ENCODE measurements around the gene LDHD. TPM values are rescaled to one million over a fixed set of nuclear protein-coding genes. Genes with fewer than 3 reads are reported as not detected.

Gene LDHD
- total and polyA plus RNA-seq, 2 of the 8 experiments (the other 6 are each of a cell fraction or from before 2014, with no cell fraction given), result 14.9 to 18.2 TPM

DNA sequence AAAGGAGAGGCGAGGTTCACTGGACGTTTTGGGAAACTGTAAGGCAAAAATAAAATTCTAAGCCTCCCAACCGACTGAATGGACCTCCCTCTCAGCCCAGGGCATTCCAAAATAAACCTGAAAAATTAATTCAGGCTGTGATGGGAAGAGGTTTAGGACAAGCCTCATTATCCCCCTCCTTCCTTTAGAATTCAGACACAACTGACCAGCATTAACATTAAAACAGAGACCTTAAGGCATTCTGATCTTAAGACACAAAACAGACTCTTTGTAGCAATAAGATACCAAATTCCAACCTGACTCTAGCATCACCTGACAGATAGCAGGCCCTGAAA lies 298 bp upstream of the LDHD start:
- TF ChIP-seq NANOG (IDR thresholded peaks at IDR 0.05; ENCODE audit: insufficient read depth, low read depth, low read length, poor library complexity, severe bottlenecking) (no peak), PHF8 (conservative IDR thresholded peaks at IDR 0.05; ENCODE audit: low read depth, low read length) (0 out of 2 replicates have a peak, but pooled peaks have one; percentile 5), HDAC6 (IDR thresholded peaks at IDR 0.05; ENCODE audit: low read depth, low read length) (no peak), RFX5 (IDR thresholded peaks at IDR 0.05; ENCODE audit: borderline replicate concordance, low read depth, low read length) (no peak), EP300 (IDR thresholded peaks at IDR 0.05; ENCODE audit: borderline replicate concordance in 1 of 2, low read depth in 2 of 2, low read length in 2 of 2) (no peak), SUZ12 (IDR thresholded peaks at IDR 0.05; ENCODE audit: low read length) (no peak), TEAD4 (IDR thresholded peaks at IDR 0.05; ENCODE audit: low read depth, low read length) (no peak)
- Histone ChIP-seq H2AFZ (ENCODE audit: low read length) (no peak overlapping the region), H2BK120ac (replicated peaks; ENCODE audit: low read depth, low read length) (peak overlapping the region; percentile 40), H3K79me1 (ENCODE audit: low read depth, low read length) (peaks cover 3% of the 10 kb centered on the region; the same call in 1 of the 2 replicates), H2BK20ac (ENCODE audit: low read length) (no peak overlapping the region; the same call in 1 of the 2 replicates), H2BK5ac (ENCODE audit: low read depth, low read length) (peak overlapping the region; percentile 41), H3K14ac (ENCODE audit: insufficient read length) (no peak overlapping the region), H3K9me3 (ENCODE audit: insufficient read depth in 2 of 2, low read depth in 1 of 2, low read length in 1 of 2) (no peaks in the 10 kb centered on the region), H4K8ac (ENCODE audit: extremely low read depth, insufficient read depth, low read length) (no peak overlapping the region), H2BK12ac (ENCODE audit: low read depth, low read length) (no peak overlapping the region), H3K79me2 (ENCODE audit: control insufficient read depth in 1 of 2, insufficient read depth in 2 of 2, low read length in 2 of 2) (no peaks in the 10 kb centered on the region; a peak in 1 of 4 replicates), H3K9ac (replicated peaks in 1 of 4; ENCODE audit: extremely low read depth in 1 of 4, low read depth in 3 of 4, low read length in 3 of 4) (peak overlapping the region in 1 of 4 experiments; percentile 6; a peak in 1 of 7 replicates), H3K27ac (ENCODE audit: low read depth, low read length) (peak overlapping the region; percentile 44; the same call in 1 of the 2 replicates), H2AK5ac (ENCODE audit: low read depth, low read length) (no peak overlapping the region), H3K4me1 (replicated peaks in 1 of 4; ENCODE audit: control insufficient read depth in 3 of 4, insufficient read depth in 4 of 4, low read length in 3 of 4) (peaks cover 5 to 32% (median 24%) of the 10 kb centered on the region in 4 experiments), H3K27me3 (replicated peaks in 1 of 4; ENCODE audit: control insufficient read depth in 3 of 4, extremely low read depth in 1 of 4, insufficient read depth in 3 of 4, low read length in 3 of 4) (no peaks in the 10 kb centered on the region), H3K23me2 (ENCODE audit: low read depth, low read length) (no peaks in the 10 kb centered on the region), H3K36me3 (ENCODE audit: control insufficient read depth in 2 of 4, insufficient read depth in 4 of 4, low read length in 3 of 4) (peaks cover 0 to 16% (median 3%) of the 10 kb centered on the region in 4 experiments; a peak in 2 of 8 replicates), H3K56ac (replicated peaks; ENCODE audit: insufficient read length, low read depth, low read length) (no peak overlapping the region), H4K91ac (replicated peaks; ENCODE audit: insufficient read length, low read length) (peak overlapping the region; percentile 77), H4K5ac (ENCODE audit: insufficient read length, low read depth, low read length) (peak overlapping the region; percentile 60), H2BK15ac (ENCODE audit: low read length) (no peak overlapping the region), H3K18ac (ENCODE audit: extremely low read depth, low read length) (peak overlapping the region; percentile 96; the same call in 1 of the 2 replicates), H3K4me3 (ENCODE audit: extremely low read depth in 1 of 4, insufficient read depth in 2 of 4, low read depth in 3 of 4, low read length in 4 of 4) (peak overlapping the region in 3 of 4 experiments; percentile 29 to 54 (median 30); a peak in 6 of 8 replicates), H4K20me1 (replicated peaks in 1 of 2; ENCODE audit: control insufficient read depth in 1 of 2, insufficient read depth in 2 of 2, low read length in 2 of 2) (no peaks in the 10 kb centered on the region), H3K23ac (ENCODE audit: insufficient read length) (no peak overlapping the region), H3K4ac (replicated peaks; ENCODE audit: insufficient read length, low read depth, low read length) (no peak overlapping the region), H3K4me2 (ENCODE audit: insufficient read depth in 1 of 2, low read depth in 2 of 2, low read length in 2 of 2) (peak overlapping the region; percentile 43 to 55)
- no peak for FAIRE-seq
- POLR2A ChIA-PET (ENCODE audit: partially characterized antibody), result interaction anchor here (0.7 to 2.3 kb wide), 5 partner anchors 11 to 132 kb away, joined by 5 to 8 read pairs (median 6); partner anchors contain the start of gene WDR59
- CTCF ChIA-PET (ENCODE audit: partially characterized antibody), result interaction anchor here (0.7 to 16.3 kb wide), 7 partner anchors 14 to 596 kb away, joined by 3 to 171 read pairs (median 4); partner anchors contain the start of gene ZNRF1
- 46% methylated on average over 3 of the region's 3 CpGs; no CpG with 5 or more reads in 1 of the 2 experiments for WGBS, 2 experiments (ENCODE audit: extremely low coverage in 1 of 2, insufficient coverage in 1 of 2, insufficient read length in 1 of 2, insufficient replicate concordance in 2 of 2, low coverage in 1 of 2, low lambda C conversion rate in 2 of 2, missing lambda C conversion rate in 1 of 2)
- no peak for DNase-seq (ENCODE audit: low read depth in 1 of 2, low spot score in 2 of 2)

All from H1 (cell line).